Keratinocyte (primary cell): ENCODE measurements around the gene KLHL22.

Experiments
- EZH2 ChIP-seq: IDR thresholded peaks from one replicate; pipeline ENCODE4 v1.6.1; 2012; ENCODE audit warnings: inconsistent platforms, mild to moderate bottlenecking, low read length, moderate library complexity
- TF ChIP-seq, protein P1 (sequence below), 3 experiments: IDR thresholded peaks in 1 of 3; conservative IDR thresholded peaks in 1 of 3; optimal IDR thresholded peaks in 1 of 3; 2 replicates in 2 of 3; 3 replicates in 1 of 3; pipeline versions ENCODE3 to v1.5.1; 2011; ENCODE audit warnings: low read length in 3 of 3, mild to moderate bottlenecking in 3 of 3, moderate library complexity in 2 of 3, control low read depth in 1 of 3, inconsistent platforms in 1 of 3; ENCODE audit not compliant: insufficient read depth in 2 of 3; ENCODE audit errors: extremely low read depth in 1 of 3

- TF ChIP-seq, protein P1, sequence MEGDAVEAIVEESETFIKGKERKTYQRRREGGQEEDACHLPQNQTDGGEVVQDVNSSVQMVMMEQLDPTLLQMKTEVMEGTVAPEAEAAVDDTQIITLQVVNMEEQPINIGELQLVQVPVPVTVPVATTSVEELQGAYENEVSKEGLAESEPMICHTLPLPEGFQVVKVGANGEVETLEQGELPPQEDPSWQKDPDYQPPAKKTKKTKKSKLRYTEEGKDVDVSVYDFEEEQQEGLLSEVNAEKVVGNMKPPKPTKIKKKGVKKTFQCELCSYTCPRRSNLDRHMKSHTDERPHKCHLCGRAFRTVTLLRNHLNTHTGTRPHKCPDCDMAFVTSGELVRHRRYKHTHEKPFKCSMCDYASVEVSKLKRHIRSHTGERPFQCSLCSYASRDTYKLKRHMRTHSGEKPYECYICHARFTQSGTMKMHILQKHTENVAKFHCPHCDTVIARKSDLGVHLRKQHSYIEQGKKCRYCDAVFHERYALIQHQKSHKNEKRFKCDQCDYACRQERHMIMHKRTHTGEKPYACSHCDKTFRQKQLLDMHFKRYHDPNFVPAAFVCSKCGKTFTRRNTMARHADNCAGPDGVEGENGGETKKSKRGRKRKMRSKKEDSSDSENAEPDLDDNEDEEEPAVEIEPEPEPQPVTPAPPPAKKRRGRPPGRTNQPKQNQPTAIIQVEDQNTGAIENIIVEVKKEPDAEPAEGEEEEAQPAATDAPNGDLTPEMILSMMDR (optimal IDR thresholded peaks at IDR 0.05 in 1 of 3, IDR thresholded peaks at IDR 0.05 in 1 of 3, conservative IDR thresholded peaks at IDR 0.05 in 1 of 3; ENCODE audit: extremely low read depth in 1 of 3, insufficient read depth in 2 of 3, low read length in 3 of 3) = no peak
- no peak for TF ChIP-seq EZH2
Observed at GRCh38 chr22:20532256-20532993, 36.8 kb upstream of the KLHL22 start.
